Ascending aorta (tissue), 2 donors: ENCODE results near the gene CNOT6L. TPM values are rescaled to one million over a fixed set of nuclear protein-coding genes. Genes with fewer than 3 reads are reported as not detected.

ENCODE experiments used
- DNase-seq, 2 donors: peaks; one replicate each; pipeline ENCODE4 v3.0.0-alpha.2; 2019; ENCODE audit warnings: low spot score in 2 of 2
- H3K27ac ChIP-seq, 2 donors: fragments of 200-600 bp; sonication (generic); one replicate each; pipeline ENCODE4 v1.5.1; 2016 to 2017; ENCODE audit warnings: mild to moderate bottlenecking in 1 of 2
- H3K27me3 ChIP-seq: fragments of 200-600 bp; sonication (generic); one replicate; pipeline ENCODE4 v1.5.1; 2017
- H3K36me3 ChIP-seq, 2 donors: fragments of 200-600 bp; sonication (generic); one replicate each; pipeline ENCODE4 v1.5.1; 2016
- H3K4me1 ChIP-seq, 2 donors: fragments of 200-600 bp; sonication (generic); one replicate each; pipeline ENCODE4 v1.5.1; 2016 to 2017; ENCODE audit warnings: mild to moderate bottlenecking in 1 of 2
- H3K4me3 ChIP-seq, 2 donors: fragments of 200-600 bp; sonication (generic); one replicate each; pipeline ENCODE4 v1.5.1; 2016 to 2017; ENCODE audit warnings: mild to moderate bottlenecking in 1 of 2
- H3K9me3 ChIP-seq, 2 donors: fragments of 200-600 bp; sonication (generic); one replicate each; pipeline ENCODE4 v1.5.1; 2016
- intact Hi-C: fragments of 100-400 bp; cut with DNase I; formaldehyde crosslinking; loops from one replicate; pipeline ENCODE4 v1.15.1; 2023
- total RNA-seq: library from RNA; depleted of rRNA; stranded (reverse); fragments of >200 nt; gene quantifications from one replicate; pipeline ENCODE4 v1.1.0, GENCODE V29; 2016
- TF ChIP-seq, protein P1 (sequence below), 3 experiments: fragments of 200-600 bp in 2 of 3; fragments of 450-650 bp in 1 of 3; sonication (generic) in 2 of 3; IDR thresholded peaks; one replicate each; pipeline ENCODE4 v1.5.1; 2016 to 2019; ENCODE audit warnings: antibody characterized with exemption in 3 of 3, mild to moderate bottlenecking in 1 of 3, moderate library complexity in 1 of 3

CNOT6L gene
- total RNA-seq, 1 donor from 2014 or later, result 13.1 TPM

DNA sequence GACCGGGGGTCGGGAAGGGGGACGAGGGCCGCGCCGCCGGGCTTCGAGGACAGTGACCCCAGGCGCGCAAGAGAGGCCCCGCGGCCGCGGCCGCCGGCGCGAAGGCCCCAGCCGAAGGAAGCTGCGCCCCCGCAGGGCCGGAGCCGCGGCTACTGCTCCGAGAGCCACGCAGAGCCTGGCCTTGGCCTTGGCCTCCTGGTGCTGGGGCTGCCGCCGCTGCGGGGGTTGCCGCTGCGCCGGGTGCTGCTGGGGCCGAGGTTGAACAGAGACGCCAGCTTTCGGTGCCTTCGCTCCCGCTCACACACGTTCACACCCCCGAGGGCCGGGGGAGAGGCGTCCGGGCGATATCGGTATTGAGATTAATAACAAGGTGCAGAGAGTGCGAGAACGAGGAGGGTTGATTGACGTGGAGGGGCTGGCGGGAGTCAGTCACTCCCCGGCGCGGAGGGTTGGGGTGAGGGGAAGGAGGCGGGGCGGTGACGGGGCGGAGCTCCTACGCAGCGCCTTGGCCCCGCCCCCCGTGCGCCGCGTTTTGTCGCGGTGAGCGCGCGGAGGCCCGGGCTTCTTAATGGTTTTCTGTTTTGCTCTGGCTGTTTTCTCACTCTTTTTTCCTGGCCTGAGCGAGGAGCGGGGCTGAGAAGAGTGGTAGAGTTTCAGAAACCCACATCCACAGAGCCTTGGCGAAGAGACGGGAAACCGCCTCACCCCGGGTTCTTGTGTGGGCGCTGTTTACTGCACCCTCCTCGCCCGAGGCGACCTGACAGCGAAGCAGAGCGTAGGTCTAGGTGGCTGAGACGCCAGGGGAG lies 878 bp upstream of the CNOT6L start:
- H3K4me3 ChIP-seq, result peak overlapping the region; percentile 97 to 99

DNA sequence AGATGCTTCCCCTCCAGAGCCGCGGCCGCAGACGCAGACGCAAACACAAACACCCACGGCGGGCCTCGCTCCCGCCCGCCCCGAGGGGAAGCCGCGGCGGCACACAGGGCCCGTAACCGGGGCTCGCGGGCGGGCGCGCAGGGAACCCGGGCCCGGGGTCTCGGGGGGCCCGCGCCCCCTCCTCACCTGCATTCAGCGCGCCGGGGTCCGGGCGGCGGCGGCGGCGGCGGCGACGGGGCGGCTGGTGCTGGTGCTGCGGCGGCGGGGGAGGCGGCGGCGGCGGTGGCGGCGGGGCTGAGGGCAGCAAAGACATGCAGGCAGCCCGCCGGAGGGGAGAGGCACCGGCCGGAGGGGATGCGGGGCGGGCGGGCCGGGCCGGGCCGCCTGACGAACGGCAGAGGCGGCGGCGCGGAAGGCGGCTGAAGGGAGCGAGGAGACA lies 255 bp upstream of the CNOT6L start:
- Histone ChIP-seq H3K27me3 (no peaks in the 10 kb centered on the region), H3K27ac (peak overlapping the region; percentile 98 to 100), H3K36me3 (no peaks in the 10 kb centered on the region), H3K9me3 (no peaks in the 10 kb centered on the region), H3K4me1 (peaks cover 0 to 28% of the 10 kb centered on the region in 2 donors), H3K4me3 (peak overlapping the region; percentile 97 to 99)
- intact Hi-C loops, result no loop called here
- no peak for DNase-seq
- TF ChIP-seq, protein P1, sequence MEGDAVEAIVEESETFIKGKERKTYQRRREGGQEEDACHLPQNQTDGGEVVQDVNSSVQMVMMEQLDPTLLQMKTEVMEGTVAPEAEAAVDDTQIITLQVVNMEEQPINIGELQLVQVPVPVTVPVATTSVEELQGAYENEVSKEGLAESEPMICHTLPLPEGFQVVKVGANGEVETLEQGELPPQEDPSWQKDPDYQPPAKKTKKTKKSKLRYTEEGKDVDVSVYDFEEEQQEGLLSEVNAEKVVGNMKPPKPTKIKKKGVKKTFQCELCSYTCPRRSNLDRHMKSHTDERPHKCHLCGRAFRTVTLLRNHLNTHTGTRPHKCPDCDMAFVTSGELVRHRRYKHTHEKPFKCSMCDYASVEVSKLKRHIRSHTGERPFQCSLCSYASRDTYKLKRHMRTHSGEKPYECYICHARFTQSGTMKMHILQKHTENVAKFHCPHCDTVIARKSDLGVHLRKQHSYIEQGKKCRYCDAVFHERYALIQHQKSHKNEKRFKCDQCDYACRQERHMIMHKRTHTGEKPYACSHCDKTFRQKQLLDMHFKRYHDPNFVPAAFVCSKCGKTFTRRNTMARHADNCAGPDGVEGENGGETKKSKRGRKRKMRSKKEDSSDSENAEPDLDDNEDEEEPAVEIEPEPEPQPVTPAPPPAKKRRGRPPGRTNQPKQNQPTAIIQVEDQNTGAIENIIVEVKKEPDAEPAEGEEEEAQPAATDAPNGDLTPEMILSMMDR (IDR thresholded peaks at IDR 0.05), result no peak

More for the DNA sequence above, 878 bp upstream of the CNOT6L start:
- peak; percentile 64 to 94 for DNase-seq
- Histone ChIP-seq H3K27me3 (no peaks in the 10 kb centered on the region), H3K9me3 (no peaks in the 10 kb centered on the region), H3K36me3 (no peaks in the 10 kb centered on the region), H3K4me1 (peaks cover 0 to 24% of the 10 kb centered on the region in 2 donors), H3K27ac (peak overlapping the region; percentile 98 to 100)
- TF ChIP-seq, protein P1 (IDR thresholded peaks at IDR 0.05), result no peak
- intact Hi-C loops, result loop anchor here (1.0 kb wide), 1 partner anchor 42 kb away; the partner anchor contains the start of gene MRPL1

DNA sequence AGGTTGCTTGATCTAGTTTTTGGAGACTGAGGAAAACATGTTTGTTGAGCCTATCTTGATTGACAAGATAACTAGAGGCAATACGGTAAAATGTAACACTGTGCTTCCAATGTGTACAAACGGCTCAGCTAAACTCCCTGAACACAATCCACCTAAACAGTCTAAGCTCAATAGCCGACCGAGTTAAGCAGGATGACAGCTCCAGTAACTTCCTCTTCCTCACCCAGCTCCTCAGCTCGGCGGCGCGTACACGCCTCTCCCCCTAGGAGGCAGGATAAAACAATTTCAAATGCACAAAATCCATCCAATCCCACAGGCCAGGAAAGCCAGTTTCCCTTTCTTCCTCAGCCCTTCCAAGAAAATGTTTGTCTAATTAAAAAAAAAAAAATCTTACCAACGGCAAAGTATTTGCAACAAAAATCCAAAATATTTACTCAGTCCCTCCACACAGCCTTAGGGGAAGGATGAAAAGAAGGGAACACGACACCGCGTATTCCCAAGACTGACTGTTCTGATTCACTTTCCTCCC lies 1.0 kb downstream of the CNOT6L start:
- peak overlapping the region; percentile 98 to 100 for H3K27ac ChIP-seq
- peaks cover 0 to 30% of the 10 kb centered on the region in 2 donors for H3K4me1 ChIP-seq
- DNase-seq, result peak; percentile 16 to 88
- H3K27me3 ChIP-seq, result no peaks in the 10 kb centered on the region
- H3K4me3 ChIP-seq, result peak overlapping the region; percentile 97 to 99
- no peaks in the 10 kb centered on the region for H3K36me3 ChIP-seq
- no peaks in the 10 kb centered on the region for H3K9me3 ChIP-seq
- intact Hi-C loops, result no loop called here
- TF ChIP-seq, protein P1 (IDR thresholded peaks at IDR 0.05), result peak; percentile 28 to 64 (median 46)

DNA sequence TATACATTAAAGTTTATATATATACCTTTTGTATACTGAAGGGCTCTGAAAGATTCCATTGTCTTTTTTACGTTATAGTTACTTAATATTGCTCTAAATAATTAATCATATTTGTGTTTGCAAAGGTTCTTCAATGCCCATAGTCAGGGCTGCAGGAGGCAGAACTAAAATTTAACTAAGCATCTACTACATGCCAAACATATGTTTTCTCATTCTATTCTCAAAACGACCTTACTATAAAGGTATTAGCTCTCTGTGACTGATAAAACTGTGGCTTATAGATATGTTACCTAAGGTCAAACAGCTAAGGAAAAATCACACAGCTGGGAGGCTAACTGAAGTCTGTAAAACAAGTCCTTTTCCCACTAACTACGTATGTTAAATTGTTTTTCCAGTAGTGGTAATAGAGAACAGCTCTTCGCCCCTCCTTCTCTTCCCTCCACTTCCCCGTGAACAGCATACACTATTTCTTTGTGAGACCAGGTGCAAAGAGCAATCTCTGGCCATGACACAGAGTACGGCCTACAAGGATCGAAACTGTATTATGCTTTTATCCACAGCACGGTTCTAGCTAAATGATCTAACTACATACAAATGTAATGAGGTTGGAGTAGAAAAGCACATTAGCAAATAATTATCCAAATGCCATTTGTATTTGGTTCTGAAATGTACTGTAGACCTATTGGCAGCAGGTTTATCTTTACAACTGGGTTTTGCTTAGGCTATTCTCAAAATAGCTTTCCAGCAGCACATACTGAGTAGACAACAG lies 1.7 kb downstream of the CNOT6L start:
- Histone ChIP-seq H3K9me3 (peaks cover 0 to under 1% of the 10 kb centered on the region in 2 donors), H3K4me1 (peaks cover 0 to 30% of the 10 kb centered on the region in 2 donors), H3K36me3 (no peaks in the 10 kb centered on the region), H3K4me3 (peak overlapping the region; percentile 97 to 99), H3K27me3 (no peaks in the 10 kb centered on the region), H3K27ac (peak overlapping the region; percentile 98 to 100)
- TF ChIP-seq, protein P1 (IDR thresholded peaks at IDR 0.05), result no peak
- DNase-seq, result no peak
- intact Hi-C loops, result no loop called here

DNA sequence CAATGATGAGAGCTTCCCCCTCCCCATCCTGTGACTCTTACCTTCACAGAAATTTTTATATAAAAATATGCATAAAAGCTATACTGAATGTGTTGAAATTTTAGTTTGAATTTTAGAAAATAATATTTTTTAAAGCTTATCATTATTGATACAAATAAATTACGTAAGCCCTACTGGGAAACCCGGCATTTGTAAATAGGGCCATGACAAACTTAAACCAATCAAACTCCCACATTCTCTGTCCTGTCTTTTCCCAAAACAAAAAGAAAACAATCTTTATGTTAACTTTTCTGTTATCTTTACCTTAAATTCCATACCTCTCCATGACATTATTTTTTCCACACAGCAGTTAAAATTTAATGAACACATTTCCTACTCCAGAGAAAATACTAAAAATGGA lies 2.6 kb downstream of the CNOT6L start:
- intact Hi-C loops, result no loop called here
- no peaks in the 10 kb centered on the region for H3K27me3 ChIP-seq
- H3K4me1 ChIP-seq, result peaks cover 0 to 26% of the 10 kb centered on the region in 2 donors
- H3K27ac ChIP-seq, result peak overlapping the region in 1 of 2 donors; percentile 27
- H3K36me3 ChIP-seq, result no peaks in the 10 kb centered on the region
- H3K9me3 ChIP-seq, result peaks cover 0 to 4% of the 10 kb centered on the region in 2 donors
- DNase-seq, result no peak
- H3K4me3 ChIP-seq, result no peak overlapping the region
- TF ChIP-seq, protein P1 (IDR thresholded peaks at IDR 0.05), result no peak
